Sigmoid colon (tissue), 7 donors: ENCODE data around the gene TMEM121B. TPM values are rescaled to one million over a fixed set of nuclear protein-coding genes. Genes with fewer than 3 reads are reported as not detected.
A peak's percentile ranks its signal among the peaks of the same experiment; 100 is the strongest.

Experiments used
- DNase-seq: peaks from one replicate; pipeline ENCODE4 v3.0.0-alpha.2; 2019
- H3K27ac ChIP-seq, 4 donors: fragments of 200-600 bp; sonication (generic); one replicate each; pipeline ENCODE4 v1.5.1; 2016 to 2019; ENCODE audit warnings: mild to moderate bottlenecking in 1 of 4
- H3K27me3 ChIP-seq, 3 donors: fragments of 200-600 bp; sonication (generic); one replicate each; pipeline ENCODE4 v1.5.1; 2019; ENCODE audit warnings: mild to moderate bottlenecking in 1 of 3
- H3K36me3 ChIP-seq, 4 donors: fragments of 200-600 bp; sonication (generic); one replicate each; pipeline ENCODE4 v1.5.1; 2016 to 2019
- H3K4me1 ChIP-seq, 4 donors: fragments of 200-600 bp; sonication (generic); one replicate each; pipeline ENCODE4 v1.5.1; 2017 to 2019
- H3K4me3 ChIP-seq, 4 donors: fragments of 200-600 bp; sonication (generic); one replicate each; pipeline ENCODE4 v1.5.1; 2017 to 2019; ENCODE audit warnings: mild to moderate bottlenecking in 2 of 4, moderate library complexity in 1 of 4
- H3K9me3 ChIP-seq, 4 donors: fragments of 200-600 bp in 3 of 4; sonication (generic) in 3 of 4; one replicate each; pipeline versions ENCODE4 v1.5.1 to v1.6.1; 2013 to 2019
- EP300 ChIP-seq, 4 donors: sonication (generic); formaldehyde crosslinking; IDR thresholded peaks; one replicate each; pipeline ENCODE4 v1.6.1; 2017; ENCODE audit warnings: antibody characterized with exemption in 4 of 4
- POLR2A ChIP-seq, 2 donors: fragments of 450-650 bp; IDR thresholded peaks; one replicate each; pipeline ENCODE4 v1.6.1; 2016; ENCODE audit warnings: antibody characterized with exemption in 2 of 2, mild to moderate bottlenecking in 2 of 2, moderate library complexity in 2 of 2
- POLR2AphosphoS5 ChIP-seq, 4 donors: sonication (generic); formaldehyde crosslinking; IDR thresholded peaks; one replicate each; pipeline ENCODE4 v1.6.1; 2017; ENCODE audit warnings: antibody characterized with exemption in 4 of 4
- WGBS, 2 donors: extraction: QIAGEN DNeasy Blood & Tissue Kit; methylation state at CpG; one replicate each; pipeline ENCODE4 v1.1.7; 2013; 5-methylcytosine and 5-hydroxymethylcytosine counted together
- intact Hi-C: fragments of 100-400 bp; cut with DNase I; formaldehyde crosslinking; loops from one replicate; pipeline ENCODE4 v1.15.1; 2023
- polyA plus RNA-seq, 3 donors: library from polyadenylated mRNA; stranded (reverse); fragments of 200-250 nt; gene quantifications; one replicate each; pipeline ENCODE4 v1.2.3, GENCODE V29; 2013
- total RNA-seq, 4 donors: library from RNA; depleted of rRNA; stranded (reverse); fragments of >200 nt; gene quantifications; one replicate each; pipeline ENCODE4 v1.1.0, GENCODE V29; 2016
- TF ChIP-seq, protein P1 (sequence below), 4 experiments: fragments of 450-650 bp in 3 of 4; fragments of 200-600 bp in 1 of 4; IDR thresholded peaks; one replicate each; pipeline ENCODE4 v1.5.1; 2016 to 2019; ENCODE audit warnings: antibody characterized with exemption in 4 of 4, mild to moderate bottlenecking in 3 of 4, moderate library complexity in 2 of 4
- donor health status: healthy with polysubstance abuse.
- donor health status: Bipolar disorder and iron deficiency.
- donor health status: healthy.

TMEM121B gene
- total and polyA plus RNA-seq, 7 donors = 0.17 to 0.54 (median 0.43) TPM; not detected in 3

DNA sequence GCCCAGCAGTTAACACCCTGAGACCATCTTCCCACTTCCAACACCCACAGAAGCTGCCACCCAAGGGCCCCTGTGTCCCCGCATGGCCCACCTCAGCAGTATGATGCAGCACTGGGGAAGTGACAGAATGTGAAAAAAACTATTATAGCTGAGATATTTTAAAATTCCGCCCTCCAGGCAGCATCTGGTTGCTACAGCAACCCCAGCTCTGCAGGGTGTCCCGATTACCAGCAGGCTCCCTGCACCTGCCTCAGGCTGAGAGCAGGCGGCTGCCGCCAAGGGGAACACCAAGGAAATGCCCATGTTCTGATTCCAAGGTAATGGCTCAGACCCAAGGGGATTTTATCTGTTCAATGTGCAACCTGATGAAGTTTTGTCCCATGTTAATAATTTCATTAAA lies 10.5 kb upstream of the TMEM121B start:
- Histone ChIP-seq H3K4me3 (no peak overlapping the region), H3K27me3 (no peaks in the 10 kb centered on the region), H3K27ac (no peak overlapping the region), H3K9me3 (no peaks in the 10 kb centered on the region), H3K4me1 (no peaks in the 10 kb centered on the region), H3K36me3 (peaks cover 0 to under 1% (median 0%) of the 10 kb centered on the region in 4 donors)
- intact Hi-C loops = no loop called here
- DNase-seq = peak; percentile 28
- TF ChIP-seq POLR2A (IDR thresholded peaks at IDR 0.05) = no peak
- WGBS, 2 donors = 67 to 72% methylated on average over 5 of the region's 5 CpGs

DNA sequence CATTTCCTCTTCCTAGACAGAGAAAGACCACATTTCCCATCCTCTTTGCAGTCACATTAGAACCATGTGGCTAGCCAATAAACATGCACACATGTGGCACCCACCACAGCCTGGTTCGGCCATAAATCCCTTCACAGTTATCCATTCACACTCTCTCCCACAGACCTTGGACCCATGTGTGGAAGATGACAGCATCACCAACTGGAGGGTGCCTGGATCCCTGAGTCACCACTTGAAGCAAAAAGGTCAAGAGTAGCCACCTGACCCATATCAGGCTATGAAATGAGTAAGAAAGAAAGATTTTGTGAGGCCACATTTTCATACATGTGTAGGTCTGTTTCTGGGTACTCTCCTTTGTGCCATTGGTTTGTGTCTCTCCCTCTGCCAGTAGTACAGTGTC lies 9.0 kb upstream of the TMEM121B start:
- H3K9me3 ChIP-seq = no peaks in the 10 kb centered on the region
- intact Hi-C loops = no loop called here
- WGBS, 2 donors = 88 to 90% methylated on average over 1 of the region's 1 CpG

DNA sequence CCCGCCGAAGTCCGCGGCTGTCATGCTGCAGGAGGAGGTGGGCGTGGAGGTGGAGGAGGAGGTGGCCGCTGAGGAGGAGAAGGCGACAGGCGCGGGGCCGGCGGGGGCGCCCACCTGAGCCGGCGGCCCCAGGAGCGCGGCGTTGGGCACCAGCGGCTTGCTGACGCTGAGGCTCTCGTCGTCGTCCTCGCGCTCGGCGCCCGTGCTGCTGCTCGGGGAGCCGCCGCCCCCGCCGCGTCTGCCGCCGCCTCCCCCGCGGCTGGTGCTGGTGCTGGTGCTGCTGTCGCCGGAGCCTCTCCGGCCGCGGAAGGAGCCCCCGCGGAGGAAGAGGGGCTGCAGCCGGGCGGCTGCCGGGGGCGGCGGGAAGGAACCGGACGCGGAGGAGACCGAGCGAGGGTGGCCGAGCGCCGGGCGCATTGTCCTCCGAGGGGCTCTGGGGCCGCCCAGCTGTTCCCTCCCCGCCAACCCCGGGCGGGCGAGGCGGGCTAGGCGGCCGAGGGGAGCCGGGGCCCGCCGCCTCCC lies 388 bp downstream of the TMEM121B start:
- no peaks in the 10 kb centered on the region for H3K9me3 ChIP-seq
- TF ChIP-seq, protein P1, sequence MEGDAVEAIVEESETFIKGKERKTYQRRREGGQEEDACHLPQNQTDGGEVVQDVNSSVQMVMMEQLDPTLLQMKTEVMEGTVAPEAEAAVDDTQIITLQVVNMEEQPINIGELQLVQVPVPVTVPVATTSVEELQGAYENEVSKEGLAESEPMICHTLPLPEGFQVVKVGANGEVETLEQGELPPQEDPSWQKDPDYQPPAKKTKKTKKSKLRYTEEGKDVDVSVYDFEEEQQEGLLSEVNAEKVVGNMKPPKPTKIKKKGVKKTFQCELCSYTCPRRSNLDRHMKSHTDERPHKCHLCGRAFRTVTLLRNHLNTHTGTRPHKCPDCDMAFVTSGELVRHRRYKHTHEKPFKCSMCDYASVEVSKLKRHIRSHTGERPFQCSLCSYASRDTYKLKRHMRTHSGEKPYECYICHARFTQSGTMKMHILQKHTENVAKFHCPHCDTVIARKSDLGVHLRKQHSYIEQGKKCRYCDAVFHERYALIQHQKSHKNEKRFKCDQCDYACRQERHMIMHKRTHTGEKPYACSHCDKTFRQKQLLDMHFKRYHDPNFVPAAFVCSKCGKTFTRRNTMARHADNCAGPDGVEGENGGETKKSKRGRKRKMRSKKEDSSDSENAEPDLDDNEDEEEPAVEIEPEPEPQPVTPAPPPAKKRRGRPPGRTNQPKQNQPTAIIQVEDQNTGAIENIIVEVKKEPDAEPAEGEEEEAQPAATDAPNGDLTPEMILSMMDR (IDR thresholded peaks at IDR 0.05) = no peak
- TF ChIP-seq POLR2A (IDR thresholded peaks at IDR 0.05) = no peak
- TF ChIP-seq POLR2AphosphoS5 (IDR thresholded peaks at IDR 0.05) = no peak
- TF ChIP-seq EP300 (IDR thresholded peaks at IDR 0.05) = no peak
- H3K36me3 ChIP-seq = no peaks in the 10 kb centered on the region
- DNase-seq = no peak
- no peak overlapping the region for H3K27ac ChIP-seq
- intact Hi-C loops = no loop called here
- peak overlapping the region; percentile 16 to 56 (median 48) for H3K4me3 ChIP-seq
- 0 to 1% methylated on average over 70 of the region's 70 CpGs for WGBS, 2 donors
- H3K27me3 ChIP-seq = peaks cover 15 to 58% (median 37%) of the 10 kb centered on the region in 3 donors
- H3K4me1 ChIP-seq = peaks cover 0 to 17% (median 14%) of the 10 kb centered on the region in 4 donors

More for the DNA sequence above, 9.0 kb upstream of the TMEM121B start:
- Histone ChIP-seq H3K4me3 (no peak overlapping the region), H3K4me1 (no peaks in the 10 kb centered on the region), H3K36me3 (no peaks in the 10 kb centered on the region), H3K27me3 (no peaks in the 10 kb centered on the region), H3K27ac (no peak overlapping the region)
- TF ChIP-seq EP300 (IDR thresholded peaks at IDR 0.05) (no peak), POLR2A (IDR thresholded peaks at IDR 0.05) (no peak), POLR2AphosphoS5 (IDR thresholded peaks at IDR 0.05) (no peak)
- TF ChIP-seq, protein P1 (IDR thresholded peaks at IDR 0.05) = no peak
- peak; percentile 14 for DNase-seq

DNA sequence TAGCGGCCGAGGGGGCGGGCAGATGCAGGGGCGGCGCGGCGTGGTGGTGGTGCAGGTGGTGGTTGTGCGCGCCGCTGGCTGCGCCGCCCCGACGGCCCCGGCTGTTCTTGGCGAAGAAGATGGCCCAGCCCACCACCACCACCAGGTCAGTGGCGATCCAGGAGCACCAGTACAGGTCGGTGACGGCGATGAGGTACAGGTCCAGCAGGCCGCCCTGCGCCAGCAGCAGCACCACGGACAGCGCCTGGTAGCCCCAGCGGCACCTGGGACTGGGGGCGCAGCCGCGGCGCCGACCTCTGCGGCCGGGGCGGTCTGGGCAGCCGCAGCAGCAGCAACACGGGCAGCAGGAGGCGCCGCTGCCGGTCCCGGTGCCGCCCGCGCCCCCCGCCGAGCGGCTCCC lies 879 bp downstream of the TMEM121B start:
- no peak for DNase-seq
- H3K4me3 ChIP-seq = peak overlapping the region in 3 of 4 donors; percentile 40 to 56 (median 56)
- H3K27me3 ChIP-seq = peaks cover 15 to 58% (median 37%) of the 10 kb centered on the region in 3 donors

DNA sequence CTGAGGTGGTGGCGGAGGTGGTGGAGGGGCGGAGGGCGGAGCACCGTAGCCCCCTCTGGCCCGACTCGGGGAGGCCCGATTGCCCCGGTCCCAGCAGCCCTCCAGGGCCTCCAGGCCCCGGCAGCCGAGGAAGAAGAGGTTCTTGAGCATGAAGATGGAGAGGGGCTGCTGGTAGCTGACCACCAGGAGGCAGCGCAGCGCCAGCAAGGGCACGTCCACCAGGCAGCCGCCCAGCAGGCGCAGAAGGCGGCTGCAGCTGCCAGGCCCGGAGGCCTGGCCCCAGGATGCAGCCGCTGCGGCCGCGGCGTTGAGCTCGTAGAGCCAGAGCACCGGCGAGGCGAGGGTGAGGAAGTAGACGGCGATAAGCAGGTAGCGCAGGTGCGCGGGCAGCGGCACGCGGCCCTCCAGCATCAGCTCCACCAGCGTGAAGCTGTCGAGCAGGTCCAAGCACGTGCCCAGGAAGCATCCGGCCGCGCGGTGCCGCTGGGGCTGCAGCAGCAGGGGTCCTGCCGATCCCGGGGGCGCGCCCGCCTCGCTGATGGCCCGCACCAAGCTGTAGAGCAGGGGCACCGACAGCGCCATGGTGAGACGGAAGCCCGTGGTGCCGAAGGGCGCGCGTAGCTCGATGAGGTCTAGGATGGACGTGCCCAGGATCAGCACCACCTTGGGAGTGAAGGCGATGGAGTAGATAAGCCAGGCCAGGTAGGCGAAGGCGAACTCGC lies 1.5 kb downstream of the TMEM121B start:
- H3K27me3 ChIP-seq = peaks cover 15 to 58% (median 37%) of the 10 kb centered on the region in 3 donors
- H3K4me3 ChIP-seq = peak overlapping the region in 1 of 4 donors; percentile 2
- H3K27ac ChIP-seq = no peak overlapping the region
- DNase-seq = no peak
- intact Hi-C loops = no loop called here
- peaks cover 0 to 17% (median 14%) of the 10 kb centered on the region in 4 donors for H3K4me1 ChIP-seq
- no peaks in the 10 kb centered on the region for H3K36me3 ChIP-seq
- WGBS, 2 donors = 37 to 40% methylated on average over 63 of the region's 63 CpGs
- H3K9me3 ChIP-seq = no peaks in the 10 kb centered on the region
- TF ChIP-seq POLR2AphosphoS5 (IDR thresholded peaks at IDR 0.05) (no peak), EP300 (IDR thresholded peaks at IDR 0.05) (no peak), POLR2A (IDR thresholded peaks at IDR 0.05) (no peak)
- TF ChIP-seq, protein P1 (IDR thresholded peaks at IDR 0.05) = no peak

More for the DNA sequence above, 879 bp downstream of the TMEM121B start:
- H3K9me3 ChIP-seq = no peaks in the 10 kb centered on the region
- H3K27ac ChIP-seq = no peak overlapping the region
- intact Hi-C loops = no loop called here
- no peaks in the 10 kb centered on the region for H3K36me3 ChIP-seq
- no peak for TF ChIP-seq EP300 (IDR thresholded peaks at IDR 0.05)
- no peak for TF ChIP-seq POLR2AphosphoS5 (IDR thresholded peaks at IDR 0.05)
- TF ChIP-seq, protein P1 (IDR thresholded peaks at IDR 0.05) = no peak
- no peak for TF ChIP-seq POLR2A (IDR thresholded peaks at IDR 0.05)
- 3 to 12% methylated on average over 45 of the region's 45 CpGs for WGBS, 2 donors
- peaks cover 0 to 17% (median 14%) of the 10 kb centered on the region in 4 donors for H3K4me1 ChIP-seq
